Measurements from ENCODE around the gene PLD3. TPM values are rescaled to one million over a fixed set of nuclear protein-coding genes. Genes with fewer than 3 reads are reported as not detected.

Gene PLD3
- total RNA-seq, 1 experiment from 2014 or later = 287 TPM

Other genes with a start within 250 kb of the PLD3 start
- gene MAP3K10, start 157.3 kb upstream of the PLD3 start, total RNA-seq (2014; rRNA removed; shearing (Covaris generic)) = 9.5 and 10.1 TPM in 2 replicates
- gene TTC9B, start 130.3 kb upstream of the PLD3 start, total RNA-seq (2014; rRNA removed; shearing (Covaris generic)) = not detected in 2 replicates
- 0.08 TPM in 1 of 2 replicates, not detected in the other for gene CCNP, start 122.0 kb upstream of the PLD3 start, total RNA-seq (2014; rRNA removed; shearing (Covaris generic))
- 138 and 142 TPM in 2 replicates for gene AKT2, start 63.4 kb upstream of the PLD3 start, total RNA-seq (2014; rRNA removed; shearing (Covaris generic))
- gene C19orf47, start 298 bp upstream of the PLD3 start, total RNA-seq (2014; rRNA removed; shearing (Covaris generic)) = 33.7 and 35.4 TPM in 2 replicates
- 0.10 TPM in 1 of 2 replicates, not detected in the other for gene HIPK4, start 41.5 kb downstream of the PLD3 start, total RNA-seq (2014; rRNA removed; shearing (Covaris generic))
- 2.9 and 4.0 TPM in 2 replicates for gene PRX, start 64.7 kb downstream of the PLD3 start, total RNA-seq (2014; rRNA removed; shearing (Covaris generic))
- 4.4 and 5.3 TPM in 2 replicates for gene SERTAD1, start 77.3 kb downstream of the PLD3 start, total RNA-seq (2014; rRNA removed; shearing (Covaris generic))
- gene SERTAD3, start 95.6 kb downstream of the PLD3 start, total RNA-seq (2014; rRNA removed; shearing (Covaris generic)) = 29.7 and 35.6 TPM in 2 replicates
- 3.8 and 6.6 TPM in 2 replicates for gene BLVRB, start 117.0 kb downstream of the PLD3 start, total RNA-seq (2014; rRNA removed; shearing (Covaris generic))
- 0.13 and 0.32 TPM in 2 replicates for gene SPTBN4, start 118.3 kb downstream of the PLD3 start, total RNA-seq (2014; rRNA removed; shearing (Covaris generic))
- 44.1 and 46.6 TPM in 2 replicates for gene SHKBP1, start 228.2 kb downstream of the PLD3 start, total RNA-seq (2014; rRNA removed; shearing (Covaris generic))